Esophagus muscularis mucosa (tissue), 4 donors: Measurements from ENCODE around the gene HOXD10. TPM values are rescaled to one million over a fixed set of nuclear protein-coding genes. Genes with fewer than 3 reads are reported as not detected.

Source experiments
- DNase-seq: peaks from one replicate; pipeline ENCODE4 v3.0.0-alpha.2; 2017; ENCODE audit errors: extremely low spot score
- H3K27ac ChIP-seq, 4 donors: fragments of 200-600 bp; sonication (generic); replicated peaks in 1 of 4; 1 replicate in 3 of 4; 2 replicates in 1 of 4; pipeline ENCODE4 v1.5.1; 2016 to 2019; ENCODE audit warnings: mild to moderate bottlenecking in 1 of 4
- H3K27me3 ChIP-seq, 4 donors: fragments of 200-600 bp; sonication (generic); one replicate each; pipeline versions ENCODE4 v1.5.1 to v1.6.0; 2016 to 2019
- H3K36me3 ChIP-seq, 4 donors: fragments of 200-600 bp; sonication (generic); one replicate each; pipeline ENCODE4 v1.5.1; 2016 to 2019
- H3K4me1 ChIP-seq, 4 donors: fragments of 200-600 bp; sonication (generic); one replicate each; pipeline ENCODE4 v1.5.1; 2016 to 2019
- H3K4me3 ChIP-seq, 4 donors: fragments of 200-600 bp; sonication (generic); 1 replicate in 2 of 4; 2 replicates in 2 of 4; pipeline ENCODE4 v1.5.1; 2016 to 2019; ENCODE audit warnings: mild to moderate bottlenecking in 4 of 4, moderate library complexity in 1 of 4
- H3K9me3 ChIP-seq, 4 donors: fragments of 200-600 bp; sonication (generic); 1 replicate in 3 of 4; 2 replicates in 1 of 4; pipeline ENCODE4 v1.5.1; 2016 to 2019
- CTCF ChIP-seq, 3 experiments: fragments of 200-600 bp in 2 of 3; fragments of 450-650 bp in 1 of 3; sonication (generic) in 2 of 3; IDR thresholded peaks; one replicate each; pipeline ENCODE4 v1.5.1; 2017 to 2019; ENCODE audit warnings: antibody characterized with exemption in 3 of 3, mild to moderate bottlenecking in 2 of 3, moderate library complexity in 1 of 3
- EP300 ChIP-seq: sonication (generic); formaldehyde crosslinking; IDR thresholded peaks from one replicate; pipeline ENCODE4 v1.6.1; 2017; ENCODE audit warnings: antibody characterized with exemption
- POLR2A ChIP-seq: fragments of 450-650 bp; IDR thresholded peaks from one replicate; pipeline ENCODE4 v1.6.1; 2017; ENCODE audit warnings: antibody characterized with exemption, moderate library complexity, mild to moderate bottlenecking, low read depth
- POLR2AphosphoS5 ChIP-seq, 2 donors: sonication (generic); formaldehyde crosslinking; IDR thresholded peaks; one replicate each; pipeline ENCODE4 v1.6.1; 2017; ENCODE audit warnings: antibody characterized with exemption in 2 of 2
- WGBS: methylation state at CpG from one replicate; pipeline ENCODE4 v1.1.5; 2018; 5-methylcytosine and 5-hydroxymethylcytosine counted together
- intact Hi-C: fragments of 100-400 bp; cut with DNase I; formaldehyde crosslinking; loops from one replicate; pipeline ENCODE4 v1.15.1; 2023
- total RNA-seq, 4 donors: library from RNA; depleted of rRNA; stranded (reverse); fragments of >200 nt; gene quantifications; one replicate each; pipeline versions ENCODE4 v1.1.0 to v1.2.1, GENCODE V29; 2016

The HOXD10 gene
- total RNA-seq, 4 donors from 2014 or later, result 0.42 to 0.50 TPM; not detected in 2

GRCh38 chr2:176099159-176099727 is 17.3 kb upstream of the HOXD10 start:
- no peak for DNase-seq
- TF ChIP-seq POLR2A, result no peak
- TF ChIP-seq POLR2AphosphoS5 (IDR thresholded peaks at IDR 0.05), result no peak
- TF ChIP-seq EP300, result no peak
- no peak for TF ChIP-seq CTCF (IDR thresholded peaks at IDR 0.05)
- H3K36me3 ChIP-seq, result no peaks in the 10 kb centered on the region
- H3K27me3 ChIP-seq, result peaks cover under 1 to 100% (median 96%) of the 10 kb centered on the region in 4 donors
- WGBS, result 8% methylated on average over 24 of the region's 30 CpGs
- intact Hi-C loops, result no loop called here
- no peaks in the 10 kb centered on the region for H3K9me3 ChIP-seq
- peaks cover 14 to 50% (median 47%) of the 10 kb centered on the region in 4 donors for H3K4me1 ChIP-seq
- H3K27ac ChIP-seq, result no peak overlapping the region
- H3K4me3 ChIP-seq, result no peak overlapping the region

- 6% methylated on average over 34 of the region's 70 CpGs for WGBS
These were observed 16.6 kb upstream of the HOXD10 start, which contains the start of gene HOXD12 for GRCh38 chr2:176099728-176100546. Gene HOXD12 (plus strand): TSS chr2:176099795. CDS start chr2:176099802, 7 bp downstream.

GRCh38 chr2:176100547-176101140 is 15.9 kb upstream of the HOXD10 start:
- Histone ChIP-seq H3K4me3 (no peak overlapping the region), H3K36me3 (no peaks in the 10 kb centered on the region), H3K27ac (no peak overlapping the region), H3K9me3 (no peaks in the 10 kb centered on the region), H3K27me3 (peaks cover 6 to 100% (median 96%) of the 10 kb centered on the region in 4 donors), H3K4me1 (peaks cover 21 to 64% (median 61%) of the 10 kb centered on the region in 4 donors)
- 9% methylated on average over 17 of the region's 28 CpGs for WGBS
- DNase-seq, result no peak
- intact Hi-C loops, result no loop called here
- TF ChIP-seq EP300, result no peak
- TF ChIP-seq POLR2A, result no peak
- no peak for TF ChIP-seq CTCF (IDR thresholded peaks at IDR 0.05)
- no peak for TF ChIP-seq POLR2AphosphoS5 (IDR thresholded peaks at IDR 0.05)

More at GRCh38 chr2:176099728-176100546, 16.6 kb upstream of the HOXD10 start, which contains the start of gene HOXD12:
- Histone ChIP-seq H3K9me3 (no peaks in the 10 kb centered on the region), H3K27ac (no peak within 1 kb of the TSS), H3K4me3 (no peak within 1 kb of the TSS), H3K27me3 (peaks cover 6 to 100% (median 96%) of the 10 kb centered on the region in 4 donors), H3K36me3 (no peaks in the 10 kb centered on the region), H3K4me1 (peaks cover 21 to 57% (median 54%) of the 10 kb centered on the region in 4 donors)
- no peak for DNase-seq
- no peak for TF ChIP-seq POLR2AphosphoS5 (IDR thresholded peaks at IDR 0.05)
- no peak for TF ChIP-seq POLR2A
- no peak for TF ChIP-seq CTCF (IDR thresholded peaks at IDR 0.05)
- TF ChIP-seq EP300, result no peak
- intact Hi-C loops, result no loop called here

- intact Hi-C loops, result no loop called here
- Histone ChIP-seq H3K9me3 (no peaks in the 10 kb centered on the region), H3K4me1 (peaks cover 21 to 68% (median 60%) of the 10 kb centered on the region in 4 donors), H3K27me3 (peaks cover 6 to 100% (median 94%) of the 10 kb centered on the region in 4 donors), H3K36me3 (no peaks in the 10 kb centered on the region), H3K27ac (no peak overlapping the region), H3K4me3 (no peak overlapping the region)
- WGBS, result 19% methylated on average over 2 of the region's 2 CpGs
- DNase-seq, result no peak
- TF ChIP-seq POLR2A, result no peak
- TF ChIP-seq CTCF (IDR thresholded peaks at IDR 0.05), result no peak
- no peak for TF ChIP-seq POLR2AphosphoS5 (IDR thresholded peaks at IDR 0.05)
- no peak for TF ChIP-seq EP300
These were observed 15.3 kb upstream of the HOXD10 start for GRCh38 chr2:176101216-176101830.
